SK-N-MC (cell line): ENCODE results near the gene ATP6V0E1.
"Not testable (repeated sequence)": the region's sequence is repeated elsewhere in the genome, so short reads cannot be mapped to it uniquely, and the experiment has no call there.

Experiments
- DNase-seq: peaks from one replicate; pipeline ENCODE4 v3.0.0-alpha.2; 2011; ENCODE audit warnings: low read depth, low spot score
- H3K27ac ChIP-seq: fragments of 200-600 bp; sonication (generic); 2 replicates; pipeline ENCODE4 v1.5.1; 2016; ENCODE audit warnings: mixed run types
- H3K36me3 ChIP-seq: fragments of 200-600 bp; sonication (generic); 2 replicates; pipeline ENCODE4 v1.6.1; 2017; ENCODE audit warnings: antibody characterized with exemption, low read length, mixed read lengths; ENCODE audit not compliant: insufficient read depth
- H3K4me3 ChIP-seq: fragments of 200-600 bp; sonication (generic); 2 replicates; pipeline ENCODE4 v1.5.1; 2016
- H3K9ac ChIP-seq: fragments of 200-600 bp; sonication (generic); 2 replicates; pipeline ENCODE4 v1.8.0; 2017; ENCODE audit warnings: mixed run types, mixed read lengths; ENCODE audit not compliant: insufficient read length
- H3K9me3 ChIP-seq: fragments of 200-600 bp; sonication (generic); 2 replicates; pipeline ENCODE4 v1.6.1; 2017; ENCODE audit warnings: low read depth, mild to moderate bottlenecking, antibody characterized with exemption, low read length, moderate library complexity, mixed read lengths
- EZH2 ChIP-seq: fragments of 200-600 bp; sonication (generic); IDR thresholded peaks from one replicate; pipeline ENCODE4 v1.6.1; 2017; ENCODE audit warnings: antibody characterized with exemption
- FOXP2 ChIP-seq: optimal IDR thresholded peaks from 2 replicates; pipeline ENCODE3; 2011; ENCODE audit warnings: mild to moderate bottlenecking, moderate library complexity; ENCODE audit not compliant: insufficient read depth; ENCODE audit errors: extremely low read length, control extremely low read depth
- POLR2AphosphoS5 ChIP-seq: IDR thresholded peaks from 2 replicates; pipeline ENCODE4 v1.6.1; 2012; ENCODE audit warnings: mild to moderate bottlenecking, low read depth, low read length, borderline replicate concordance

ATP6V0E1 gene

GRCh38 chr5:173042763-173043107 is 59.2 kb downstream of the ATP6V0E1 start:
- Histone ChIP-seq H3K9me3 (no peaks in the 10 kb centered on the region), H3K36me3 (no peaks in the 10 kb centered on the region), H3K27ac (no peak overlapping the region), H3K9ac (no peak overlapping the region), H3K4me3 (no peak overlapping the region)
- TF ChIP-seq EZH2 (no peak), FOXP2 (no peak), POLR2AphosphoS5 (no peak)
- DNase-seq, result no peak

DNA sequence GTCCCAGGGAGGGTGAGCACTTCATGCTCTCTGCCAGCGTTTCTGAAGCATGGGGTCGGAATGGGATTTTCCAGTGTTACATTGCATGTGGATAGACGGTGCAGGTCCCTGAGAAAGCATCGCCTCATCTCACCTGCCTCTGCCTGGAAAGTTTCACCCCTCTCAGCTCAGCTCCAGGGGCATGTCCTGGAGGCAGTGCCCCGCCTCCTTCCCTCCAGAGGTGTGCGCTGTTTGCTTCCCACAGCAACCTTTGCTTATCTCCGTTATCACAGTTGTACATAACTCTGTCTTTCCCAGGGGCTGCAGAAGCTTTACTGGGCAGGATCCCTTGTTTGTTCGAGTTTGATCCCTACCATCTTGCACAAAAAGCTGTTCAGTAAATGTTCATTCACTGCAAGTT is 61.9 kb downstream of the ATP6V0E1 start:
- no peak for DNase-seq
- TF ChIP-seq POLR2AphosphoS5, result no peak
- no peak for TF ChIP-seq EZH2
- TF ChIP-seq FOXP2, result no peak
- Histone ChIP-seq H3K27ac (no peak overlapping the region), H3K9me3 (no peaks in the 10 kb centered on the region), H3K4me3 (no peak overlapping the region), H3K36me3 (no peaks in the 10 kb centered on the region), H3K9ac (no peak overlapping the region)

GRCh38 chr5:173047096-173047837 is 63.7 kb downstream of the ATP6V0E1 start:
- H3K36me3 ChIP-seq, DNase-seq, H3K27ac ChIP-seq, H3K9me3 ChIP-seq, H3K9ac ChIP-seq, H3K4me3 ChIP-seq: not testable (repeated sequence)

DNA sequence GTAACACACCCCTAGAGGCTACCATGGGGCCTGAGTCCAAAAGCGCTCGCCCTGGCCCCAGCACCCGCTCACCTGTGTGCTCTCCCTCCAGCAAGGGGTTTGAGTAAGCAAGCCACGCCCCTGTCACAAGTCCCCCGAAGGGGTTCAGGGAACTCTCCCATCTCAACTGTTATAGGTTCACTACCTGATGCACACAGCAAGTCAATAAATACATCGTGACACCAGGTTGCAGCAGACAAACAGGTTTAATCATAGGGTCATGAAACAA is 64.2 kb downstream of the ATP6V0E1 start:
- H3K36me3 ChIP-seq, result no peaks in the 10 kb centered on the region
- H3K4me3 ChIP-seq, result no peak overlapping the region
- H3K9ac ChIP-seq, result no peak overlapping the region
- H3K27ac ChIP-seq, result no peak overlapping the region
- no peaks in the 10 kb centered on the region for H3K9me3 ChIP-seq
- no peak for DNase-seq
- TF ChIP-seq FOXP2, result no peak

- Histone ChIP-seq H3K9ac (no peak overlapping the region), H3K9me3 (no peaks in the 10 kb centered on the region), H3K36me3 (no peaks in the 10 kb centered on the region), H3K4me3 (no peak overlapping the region), H3K27ac (no peak overlapping the region)
- no peak for DNase-seq
- TF ChIP-seq POLR2AphosphoS5 (no peak), FOXP2 (no peak), EZH2 (no peak)
Measured at GRCh38 chr5:173050791-173051190, 67.2 kb downstream of the ATP6V0E1 start.

GRCh38 chr5:173051746-173052145 is 68.2 kb downstream of the ATP6V0E1 start:
- H3K27ac ChIP-seq, result no peak overlapping the region
- no peak for TF ChIP-seq POLR2AphosphoS5
- TF ChIP-seq FOXP2, result no peak
- TF ChIP-seq EZH2, result no peak

DNA sequence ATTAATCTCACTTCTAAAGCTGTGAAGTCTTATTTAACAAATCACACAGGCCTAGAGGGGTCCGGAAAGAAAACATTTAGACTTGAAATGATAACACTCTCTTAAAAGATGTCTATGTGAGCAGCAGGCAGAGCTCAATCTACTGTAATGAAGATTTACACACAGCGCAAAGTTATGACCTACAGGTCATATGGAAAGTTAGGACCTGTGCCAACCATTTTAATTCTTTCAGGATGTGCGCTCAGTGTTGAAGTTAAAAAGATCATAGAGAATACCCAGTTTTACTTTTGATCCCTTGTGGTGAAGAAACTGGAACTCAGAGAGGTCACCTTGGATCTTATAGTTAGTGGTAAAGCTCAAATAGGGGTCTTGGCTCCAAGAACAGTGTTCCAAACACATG is 69.5 kb downstream of the ATP6V0E1 start:
- no peak overlapping the region for H3K27ac ChIP-seq
- peak overlapping the region; percentile 33 for H3K9ac ChIP-seq
- H3K9me3 ChIP-seq, result no peaks in the 10 kb centered on the region
- H3K36me3 ChIP-seq, result no peaks in the 10 kb centered on the region
- H3K4me3 ChIP-seq, result no peak overlapping the region
- TF ChIP-seq POLR2AphosphoS5 (no peak), EZH2 (no peak), FOXP2 (no peak)
- DNase-seq, result no peak

More at GRCh38 chr5:173051746-173052145, 68.2 kb downstream of the ATP6V0E1 start:
- Histone ChIP-seq H3K4me3 (no peak overlapping the region), H3K9me3 (no peaks in the 10 kb centered on the region), H3K9ac (no peak overlapping the region), H3K36me3 (no peaks in the 10 kb centered on the region)
- DNase-seq, result no peak

GRCh38 chr5:173055042-173055721 is 71.6 kb downstream of the ATP6V0E1 start:
- H3K4me3 ChIP-seq, result peak overlapping the region; percentile 93
- peak overlapping the region; percentile 67 for H3K9ac ChIP-seq
- H3K36me3 ChIP-seq, result no peaks in the 10 kb centered on the region
- TF ChIP-seq EZH2, result no peak
- no peak for TF ChIP-seq FOXP2
- TF ChIP-seq POLR2AphosphoS5, result no peak
- DNase-seq, result no peak
- H3K9me3 ChIP-seq, result no peaks in the 10 kb centered on the region
- H3K27ac ChIP-seq, result no peak overlapping the region

DNA sequence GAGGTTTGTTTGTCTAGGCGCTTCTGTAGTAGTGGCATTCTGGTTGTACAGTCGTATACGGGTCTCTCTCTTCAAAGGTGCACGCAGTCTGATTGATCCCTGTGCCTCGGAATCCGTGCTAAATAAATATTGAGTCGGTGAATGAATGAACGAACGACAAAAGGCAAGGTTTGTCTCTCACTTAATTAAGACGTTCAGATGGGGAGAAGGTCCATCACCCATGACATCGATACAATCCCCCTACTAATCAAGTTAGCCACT is 72.1 kb downstream of the ATP6V0E1 start:
- no peaks in the 10 kb centered on the region for H3K36me3 ChIP-seq
- TF ChIP-seq EZH2, result no peak
- no peak for TF ChIP-seq POLR2AphosphoS5
- TF ChIP-seq FOXP2, result no peak
- DNase-seq, result no peak
- peak overlapping the region; percentile 93 for H3K4me3 ChIP-seq
- H3K27ac ChIP-seq, result no peak overlapping the region
- H3K9me3 ChIP-seq, result no peaks in the 10 kb centered on the region
- H3K9ac ChIP-seq, result peak overlapping the region; percentile 67
